ENCODE results near the gene ATP5PD.
"Not testable (repeated sequence)": the region's sequence is repeated elsewhere in the genome, so short reads cannot be mapped to it uniquely, and the experiment has no call there.

ATP5PD gene

GRCh38 chr17:75020331-75021110 is 26.2 kb downstream of the ATP5PD start:
- no peak for DNase-seq (ENCODE audit: low read depth, low spot score)

GRCh38 chr17:75019710-75020109 is 27.1 kb downstream of the ATP5PD start:
- DNase-seq (ENCODE audit: low read depth, low spot score) = no peak

GRCh38 chr17:75019146-75019545 is 27.6 kb downstream of the ATP5PD start:
- no peak for DNase-seq (ENCODE audit: low read depth, low spot score)

- no peak for DNase-seq (ENCODE audit: low read depth, low spot score)
Observed at GRCh38 chr17:75013092-75013559, 33.6 kb downstream of the ATP5PD start.

- peak; percentile 58 for DNase-seq (ENCODE audit: low read depth, low spot score)
Observed at GRCh38 chr17:75012346-75013091, 34.2 kb downstream of the ATP5PD start, which contains the start of gene MRPL58. MRPL58 (plus strand) TSS chr17:75012670; CDS start chr17:75012687, 17 bp downstream.

GRCh38 chr17:75012096-75012345 is 34.7 kb downstream of the ATP5PD start:
- no peak for DNase-seq (ENCODE audit: low read depth, low spot score)

GRCh38 chr17:75011401-75012095 is 35.2 kb downstream of the ATP5PD start:
- no peak for DNase-seq (ENCODE audit: low read depth, low spot score)

- DNase-seq (ENCODE audit: low read depth, low spot score) = no peak
Observed at GRCh38 chr17:75010683-75011400, 35.9 kb downstream of the ATP5PD start.

GRCh38 chr17:75009139-75009724 is 37.5 kb downstream of the ATP5PD start:
- no peak for DNase-seq (ENCODE audit: low read depth, low spot score)

GRCh38 chr17:75008373-75008772 is 38.4 kb downstream of the ATP5PD start:
- DNase-seq (ENCODE audit: low read depth, low spot score) = no peak

GRCh38 chr17:75006653-75007052 is 40.1 kb downstream of the ATP5PD start:
- DNase-seq (ENCODE audit: low read depth, low spot score) = no peak

- DNase-seq (ENCODE audit: low read depth, low spot score) = not testable (repeated sequence)
Observed at GRCh38 chr17:75006084-75006483, 40.7 kb downstream of the ATP5PD start.

GRCh38 chr17:75005291-75005690 is 41.5 kb downstream of the ATP5PD start:
- DNase-seq (ENCODE audit: low read depth, low spot score) = no peak

GRCh38 chr17:75004371-75004770 is 42.4 kb downstream of the ATP5PD start:
- no peak for DNase-seq (ENCODE audit: low read depth, low spot score)

GRCh38 chr17:75003957-75004355 is 42.8 kb downstream of the ATP5PD start:
- no peak for DNase-seq (ENCODE audit: low read depth, low spot score)

- DNase-seq (ENCODE audit: low read depth, low spot score) = no peak
Observed at GRCh38 chr17:75003070-75003956, 43.5 kb downstream of the ATP5PD start.

- DNase-seq (ENCODE audit: low read depth, low spot score) = no peak
Observed at GRCh38 chr17:75001915-75002843, 44.6 kb downstream of the ATP5PD start.

GRCh38 chr17:74999523-74999922 is 47.2 kb downstream of the ATP5PD start:
- no peak for DNase-seq (ENCODE audit: low read depth, low spot score)

GRCh38 chr17:74998783-74999182 is 48.0 kb downstream of the ATP5PD start:
- DNase-seq (ENCODE audit: low read depth, low spot score) = no peak
